ENCODE results near the gene ASB2.

The ASB2 gene

DNA sequence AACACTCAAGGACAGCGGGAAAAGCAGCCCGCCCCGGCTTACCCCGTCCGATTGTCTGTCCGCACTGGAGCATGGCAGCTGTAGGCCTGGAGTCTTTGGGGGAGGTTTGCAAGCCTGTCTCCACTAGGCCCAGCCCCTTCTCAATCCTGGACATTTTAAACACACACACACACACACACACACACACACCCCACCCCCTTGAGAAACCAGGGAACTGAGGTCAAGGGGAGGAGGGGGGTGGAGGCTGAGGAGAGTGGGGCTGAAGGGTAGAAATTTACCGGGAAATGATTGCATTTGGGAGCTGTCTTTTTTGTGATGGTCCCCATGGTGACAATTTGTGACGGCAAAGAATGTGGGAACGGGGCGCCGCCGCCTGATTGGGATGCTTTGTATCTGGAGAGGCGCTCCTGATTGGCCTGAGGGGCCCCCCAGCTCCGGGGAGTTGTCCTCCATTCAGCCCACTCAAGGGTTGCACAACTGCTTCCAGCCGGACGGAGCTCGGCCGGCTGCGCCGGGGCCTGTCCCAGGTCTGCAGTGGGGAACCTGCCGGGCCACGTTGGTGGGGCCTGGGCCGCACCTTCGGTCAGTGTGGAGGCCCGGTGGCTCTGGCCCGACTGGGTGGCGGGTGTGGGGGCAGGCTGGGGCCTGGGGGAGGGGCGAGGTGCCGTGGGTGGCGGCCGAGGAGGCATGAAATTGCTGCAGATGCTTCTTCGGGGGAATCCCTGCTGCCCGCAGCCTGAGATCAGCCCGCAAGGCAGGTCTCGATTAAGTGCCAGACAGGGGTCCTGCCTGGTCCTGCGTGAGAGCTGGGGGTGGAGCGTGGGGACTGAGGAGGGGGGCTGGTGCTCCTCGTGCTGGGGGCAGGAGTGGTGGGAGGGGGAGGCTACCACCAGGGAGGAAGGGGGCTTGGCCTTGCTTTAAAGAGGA is 49.2 kb downstream of the ASB2 start, which contains the start of gene FAM181A:
Gene FAM181A (plus strand): TSS at position 472 of the 927 bp plus-strand sequence. CDS start 942 bp downstream, outside the sequence.
- TF ChIP-seq POLR2AphosphoS5 (IDR thresholded peaks at IDR 0.05; ENCODE audit: low read depth, low read length) (no peak), SIN3A (IDR thresholded peaks at IDR 0.05; ENCODE audit: borderline replicate concordance, insufficient read depth, low read length) (no peak), TAF1 (IDR thresholded peaks at IDR 0.05; ENCODE audit: borderline replicate concordance, insufficient read depth, low read length) (no peak), FOXP2 (optimal IDR thresholded peaks at IDR 0.05; ENCODE audit: borderline replicate concordance, extremely low read depth, extremely low read length, insufficient read depth) (no peak)
- TF ChIP-seq, protein P1, sequence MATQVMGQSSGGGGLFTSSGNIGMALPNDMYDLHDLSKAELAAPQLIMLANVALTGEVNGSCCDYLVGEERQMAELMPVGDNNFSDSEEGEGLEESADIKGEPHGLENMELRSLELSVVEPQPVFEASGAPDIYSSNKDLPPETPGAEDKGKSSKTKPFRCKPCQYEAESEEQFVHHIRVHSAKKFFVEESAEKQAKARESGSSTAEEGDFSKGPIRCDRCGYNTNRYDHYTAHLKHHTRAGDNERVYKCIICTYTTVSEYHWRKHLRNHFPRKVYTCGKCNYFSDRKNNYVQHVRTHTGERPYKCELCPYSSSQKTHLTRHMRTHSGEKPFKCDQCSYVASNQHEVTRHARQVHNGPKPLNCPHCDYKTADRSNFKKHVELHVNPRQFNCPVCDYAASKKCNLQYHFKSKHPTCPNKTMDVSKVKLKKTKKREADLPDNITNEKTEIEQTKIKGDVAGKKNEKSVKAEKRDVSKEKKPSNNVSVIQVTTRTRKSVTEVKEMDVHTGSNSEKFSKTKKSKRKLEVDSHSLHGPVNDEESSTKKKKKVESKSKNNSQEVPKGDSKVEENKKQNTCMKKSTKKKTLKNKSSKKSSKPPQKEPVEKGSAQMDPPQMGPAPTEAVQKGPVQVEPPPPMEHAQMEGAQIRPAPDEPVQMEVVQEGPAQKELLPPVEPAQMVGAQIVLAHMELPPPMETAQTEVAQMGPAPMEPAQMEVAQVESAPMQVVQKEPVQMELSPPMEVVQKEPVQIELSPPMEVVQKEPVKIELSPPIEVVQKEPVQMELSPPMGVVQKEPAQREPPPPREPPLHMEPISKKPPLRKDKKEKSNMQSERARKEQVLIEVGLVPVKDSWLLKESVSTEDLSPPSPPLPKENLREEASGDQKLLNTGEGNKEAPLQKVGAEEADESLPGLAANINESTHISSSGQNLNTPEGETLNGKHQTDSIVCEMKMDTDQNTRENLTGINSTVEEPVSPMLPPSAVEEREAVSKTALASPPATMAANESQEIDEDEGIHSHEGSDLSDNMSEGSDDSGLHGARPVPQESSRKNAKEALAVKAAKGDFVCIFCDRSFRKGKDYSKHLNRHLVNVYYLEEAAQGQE (IDR thresholded peaks at IDR 0.05; ENCODE audit: insufficient read depth in 1 of 2, low read depth in 2 of 2, low read length in 2 of 2) = no peak

DNA sequence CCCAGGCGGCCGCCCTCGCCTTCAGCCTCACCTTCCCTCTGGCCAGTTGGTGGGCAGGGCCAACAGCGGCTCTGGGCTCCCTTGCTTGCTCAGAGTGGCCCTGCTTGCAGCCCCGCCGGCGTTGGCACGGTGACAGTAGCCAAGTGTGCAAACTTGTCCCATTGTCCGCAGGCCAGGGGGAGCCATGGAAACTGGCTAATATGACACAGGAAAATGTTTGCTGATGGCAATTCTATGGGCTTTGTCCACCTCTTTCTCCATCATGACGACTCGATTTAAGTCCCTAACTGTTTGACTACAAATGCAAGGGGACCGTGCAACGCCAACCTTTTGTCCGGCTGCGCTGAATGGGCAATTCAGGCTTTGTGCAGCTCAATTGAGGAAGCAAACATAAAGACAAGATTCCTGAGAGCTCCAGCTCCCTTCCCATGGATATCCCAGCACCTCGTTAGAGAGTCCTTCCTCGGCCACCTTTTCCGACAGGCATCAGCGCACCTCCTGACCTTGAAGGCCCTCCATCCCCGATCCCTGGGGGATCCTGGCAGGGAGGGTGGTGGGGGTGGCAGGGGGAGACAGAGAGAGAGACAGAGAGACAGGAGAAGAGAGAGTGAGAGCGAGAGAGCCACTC is 50.0 kb downstream of the ASB2 start:
- TF ChIP-seq FOXP2 (optimal IDR thresholded peaks at IDR 0.05; ENCODE audit: borderline replicate concordance, extremely low read depth, extremely low read length, insufficient read depth) (no peak), POLR2AphosphoS5 (IDR thresholded peaks at IDR 0.05; ENCODE audit: low read depth, low read length) (no peak), SIN3A (IDR thresholded peaks at IDR 0.05; ENCODE audit: borderline replicate concordance, insufficient read depth, low read length) (no peak), TAF1 (IDR thresholded peaks at IDR 0.05; ENCODE audit: borderline replicate concordance, insufficient read depth, low read length) (no peak)
- TF ChIP-seq, protein P1 (IDR thresholded peaks at IDR 0.05; ENCODE audit: insufficient read depth in 1 of 2, low read depth in 2 of 2, low read length in 2 of 2) = no peak

DNA sequence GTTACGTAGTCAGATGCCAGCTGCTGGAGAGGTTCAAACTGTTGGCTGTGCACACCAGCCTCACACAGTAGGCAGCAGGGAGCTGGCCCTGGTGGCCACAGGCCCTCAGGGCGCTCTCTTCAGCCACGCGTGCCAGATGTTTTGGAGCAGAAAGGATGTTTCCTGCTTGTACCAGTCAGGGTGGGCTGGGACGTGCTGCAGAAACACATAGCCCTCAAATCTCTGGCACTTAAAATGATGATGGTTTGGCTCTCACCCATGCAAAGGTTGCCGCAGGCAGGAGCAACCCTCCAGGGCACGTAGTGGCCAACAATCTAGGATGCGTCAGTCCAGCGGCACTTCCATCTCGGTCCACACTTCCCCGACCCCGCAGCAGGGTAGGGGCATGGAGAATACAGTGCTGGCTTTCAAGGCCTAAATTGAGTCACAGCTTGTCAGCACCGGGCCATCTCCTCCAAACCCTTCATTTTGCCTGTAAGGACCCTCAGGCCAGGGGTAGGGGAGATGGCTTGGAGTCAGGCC is 50.9 kb downstream of the ASB2 start:
- TF ChIP-seq TAF1 (IDR thresholded peaks at IDR 0.05; ENCODE audit: borderline replicate concordance, insufficient read depth, low read length) (no peak), FOXP2 (optimal IDR thresholded peaks at IDR 0.05; ENCODE audit: borderline replicate concordance, extremely low read depth, extremely low read length, insufficient read depth) (no peak), SIN3A (IDR thresholded peaks at IDR 0.05; ENCODE audit: borderline replicate concordance, insufficient read depth, low read length) (no peak), POLR2AphosphoS5 (IDR thresholded peaks at IDR 0.05; ENCODE audit: low read depth, low read length) (no peak)
- TF ChIP-seq, protein P1 (IDR thresholded peaks at IDR 0.05; ENCODE audit: insufficient read depth in 1 of 2, low read depth in 2 of 2, low read length in 2 of 2) = no peak

DNA sequence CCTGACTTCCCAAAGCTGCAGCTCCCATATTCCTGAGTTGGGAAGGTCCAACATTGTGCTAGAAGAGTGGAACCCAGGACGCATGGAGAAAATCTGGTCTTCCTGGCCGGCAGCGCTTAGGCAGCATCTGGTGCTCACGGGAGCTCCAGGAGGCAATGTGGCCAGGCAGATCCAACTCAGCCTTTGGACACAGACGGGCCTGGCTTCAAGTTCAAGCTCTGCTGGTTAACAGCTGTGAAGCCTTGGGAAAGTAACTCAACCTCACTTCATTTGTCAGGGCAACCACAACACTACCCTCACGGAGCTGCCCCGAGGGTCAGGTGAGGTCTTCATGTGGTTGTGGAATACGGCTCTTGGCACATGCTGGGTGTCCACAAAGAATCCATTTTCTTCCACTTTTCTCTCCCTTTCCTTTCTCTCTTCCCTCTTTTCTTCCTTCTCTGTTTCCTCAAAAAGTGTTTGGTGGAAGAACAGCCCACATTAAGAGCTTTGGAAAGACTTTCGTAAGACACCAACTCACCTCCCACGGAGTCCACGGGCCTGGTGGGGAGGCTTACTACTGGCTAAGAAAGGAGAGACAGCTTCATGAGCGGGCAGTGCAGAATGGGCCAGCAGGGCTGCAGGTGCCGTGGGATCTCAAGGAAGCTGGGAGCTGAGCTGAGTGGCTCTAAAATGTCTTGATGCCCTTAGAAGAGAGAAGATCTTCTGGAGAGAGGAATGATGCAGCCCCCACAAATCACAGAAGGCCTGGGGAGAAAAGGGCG is 51.6 kb downstream of the ASB2 start:
- TF ChIP-seq FOXP2 (optimal IDR thresholded peaks at IDR 0.05; ENCODE audit: borderline replicate concordance, extremely low read depth, extremely low read length, insufficient read depth) (no peak), SIN3A (IDR thresholded peaks at IDR 0.05; ENCODE audit: borderline replicate concordance, insufficient read depth, low read length) (no peak), POLR2AphosphoS5 (IDR thresholded peaks at IDR 0.05; ENCODE audit: low read depth, low read length) (no peak), TAF1 (IDR thresholded peaks at IDR 0.05; ENCODE audit: borderline replicate concordance, insufficient read depth, low read length) (no peak)
- TF ChIP-seq, protein P1 (IDR thresholded peaks at IDR 0.05; ENCODE audit: insufficient read depth in 1 of 2, low read depth in 2 of 2, low read length in 2 of 2) = no peak

All from PFSK-1 (cell line).